Vagina (tissue), 2 donors: ENCODE results near the gene BRIP1.

Experiments used
- CTCF ChIP-seq, 3 experiments: fragments of 450-650 bp in 2 of 3; fragments of 200-600 bp in 1 of 3; sonication (generic) in 1 of 3; IDR thresholded peaks; one replicate each; pipeline ENCODE4 v1.5.1; 2017 to 2019; ENCODE audit warnings: antibody characterized with exemption in 3 of 3, mild to moderate bottlenecking in 2 of 3, moderate library complexity in 2 of 3
- POLR2A ChIP-seq, 2 donors: fragments of 450-650 bp; IDR thresholded peaks; one replicate each; pipeline ENCODE4 v1.6.1; 2017; ENCODE audit warnings: antibody characterized with exemption in 2 of 2, mild to moderate bottlenecking in 2 of 2, moderate library complexity in 2 of 2
- POLR2AphosphoS5 ChIP-seq, 2 donors: sonication (generic); formaldehyde crosslinking; IDR thresholded peaks; one replicate each; pipeline ENCODE4 v1.9.0; 2017; ENCODE audit warnings: antibody characterized with exemption in 2 of 2, mild to moderate bottlenecking in 2 of 2, low read depth in 1 of 2; ENCODE audit not compliant: insufficient read depth in 1 of 2

DNA sequence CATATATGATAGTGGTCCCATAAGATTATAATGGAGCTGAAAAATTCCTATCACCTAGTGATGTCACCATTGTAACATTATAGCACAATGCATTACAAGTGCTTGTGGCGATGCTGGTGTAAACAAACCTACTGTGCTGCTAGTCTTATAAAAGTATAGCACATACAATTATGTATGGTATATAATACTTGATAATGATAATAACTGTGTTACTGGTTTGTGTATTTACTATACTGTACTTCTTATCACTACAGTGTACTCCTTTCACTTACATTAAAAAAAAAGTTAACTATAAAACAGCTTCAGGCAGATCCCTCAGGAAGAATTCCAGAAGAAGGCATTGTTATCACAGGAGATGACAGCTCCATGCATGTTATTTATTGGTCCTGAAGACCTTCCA, 150.3 kb downstream of the BRIP1 start:
- no peak for TF ChIP-seq CTCF (IDR thresholded peaks at IDR 0.05)
- no peak for TF ChIP-seq POLR2A (IDR thresholded peaks at IDR 0.05)
- no peak for TF ChIP-seq POLR2AphosphoS5 (IDR thresholded peaks at IDR 0.05; ENCODE audit: insufficient read depth in 1 of 2, low read depth in 1 of 2)
